HEK293 (cell line): ENCODE measurements around the gene SUMO3.

Experiments
- CTCF ChIA-PET: fragments of 350-600 bp; formaldehyde crosslinking; extraction: SDS; loops from one replicate; lab custom pipeline; 2021; ENCODE audit warnings: antibody characterized with exemption; lab: Yijun Ruan, JAX
- POLR2A ChIA-PET: fragments of 300-600 bp; formaldehyde crosslinking; extraction: SDS; loops from one replicate; lab custom pipeline; 2020; ENCODE audit warnings: antibody characterized with exemption, inconsistent platforms; lab: Yijun Ruan, JAX
- H3K27ac ChIP-seq: fragments of 200-500 bp; sonication (Bioruptor generic); 2 replicates; pipeline ENCODE4 v1.5.1; 2014; ENCODE audit warnings: low read depth, low read length, control low read depth, inconsistent platforms; ENCODE audit errors: extremely low read depth
- H3K36me3 ChIP-seq, 2 experiments: fragments of 200-500 bp in 1 of 2; sonication (Bioruptor generic) in 1 of 2; 1 replicate in 1 of 2; 2 replicates in 1 of 2; pipeline ENCODE4 v1.5.1; 2014 to 2017; ENCODE audit warnings: inconsistent platforms in 2 of 2, low read length in 2 of 2; ENCODE audit not compliant: control insufficient read depth in 2 of 2, insufficient read depth in 1 of 2
- H3K4me1 ChIP-seq: fragments of 200-500 bp; sonication (Bioruptor generic); 2 replicates; pipeline ENCODE4 v1.5.1; 2014; ENCODE audit warnings: mild to moderate bottlenecking, low read length, inconsistent platforms; ENCODE audit not compliant: control insufficient read depth, insufficient read depth
- H3K4me3 ChIP-seq: 2 replicates; pipeline ENCODE4 v1.5.1; 2011; ENCODE audit warnings: low read depth, mild to moderate bottlenecking, control low read depth, low read length, moderate library complexity
- H3K9me3 ChIP-seq: fragments of 200-500 bp; sonication (Bioruptor generic); 2 replicates; pipeline ENCODE4 v1.5.1; 2014; ENCODE audit warnings: low read depth, low read length, inconsistent platforms; ENCODE audit not compliant: control insufficient read depth, insufficient read depth
- BCL11B ChIP-seq: fragments of 450-650 bp; formaldehyde crosslinking; IDR thresholded peaks from 2 replicates; pipeline ENCODE4 v1.5.1; 2016; ENCODE audit warnings: low read depth, missing biosample characterization, missing genetic modification characterization
- CTCF ChIP-seq: fragments of 450-650 bp; formaldehyde crosslinking; IDR thresholded peaks from 2 replicates; pipeline ENCODE4 v1.5.1; 2016; ENCODE audit warnings: missing biosample characterization, missing genetic modification characterization
- EGR2 ChIP-seq: fragments of 450-650 bp; formaldehyde crosslinking; IDR thresholded peaks from 2 replicates; pipeline ENCODE4 v1.5.1; 2016; ENCODE audit warnings: low read depth, missing biosample characterization, missing genetic modification characterization
- GLIS2 ChIP-seq: fragments of 450-650 bp; formaldehyde crosslinking; IDR thresholded peaks from 2 replicates; pipeline ENCODE4 v1.5.1; 2016; ENCODE audit warnings: missing biosample characterization, missing genetic modification characterization
- HIC1 ChIP-seq: fragments of 450-650 bp; formaldehyde crosslinking; IDR thresholded peaks from 2 replicates; pipeline ENCODE4 v1.5.1; 2016; ENCODE audit warnings: missing biosample characterization, missing genetic modification characterization
- MYNN ChIP-seq: fragments of 450-650 bp; formaldehyde crosslinking; IDR thresholded peaks from 2 replicates; pipeline ENCODE4 v1.5.1; 2016; ENCODE audit warnings: missing biosample characterization, missing genetic modification characterization, borderline replicate concordance
- OVOL3 ChIP-seq: fragments of 450-650 bp; formaldehyde crosslinking; IDR thresholded peaks from 2 replicates; pipeline ENCODE4 v1.5.1; 2016; ENCODE audit warnings: missing biosample characterization, missing genetic modification characterization
- ZBTB11 ChIP-seq: fragments of 450-650 bp; formaldehyde crosslinking; conservative IDR thresholded peaks from 2 replicates; pipeline ENCODE4 v1.5.1; 2016; ENCODE audit warnings: low read depth, missing biosample characterization, missing genetic modification characterization
- ZNF23 ChIP-seq: fragments of 450-650 bp; formaldehyde crosslinking; IDR thresholded peaks from 2 replicates; pipeline ENCODE4 v1.5.1; 2016; ENCODE audit warnings: missing biosample characterization, missing genetic modification characterization, borderline replicate concordance
- ZNF24 ChIP-seq: fragments of 450-650 bp; formaldehyde crosslinking; IDR thresholded peaks from 2 replicates; pipeline ENCODE4 v1.5.1; 2016; ENCODE audit warnings: missing biosample characterization, missing genetic modification characterization
- ZNF324 ChIP-seq: fragments of 450-650 bp; formaldehyde crosslinking; IDR thresholded peaks from 2 replicates; pipeline ENCODE4 v1.5.1; 2016; ENCODE audit warnings: missing biosample characterization, missing genetic modification characterization
- ZNF404 ChIP-seq: fragments of 450-650 bp; formaldehyde crosslinking; IDR thresholded peaks from 2 replicates; pipeline ENCODE4 v1.5.1; 2017; ENCODE audit warnings: missing biosample characterization, missing genetic modification characterization
- ZNF433 ChIP-seq: fragments of 450-650 bp; formaldehyde crosslinking; IDR thresholded peaks from 2 replicates; pipeline ENCODE4 v1.5.1; 2016; ENCODE audit warnings: missing biosample characterization, missing genetic modification characterization, low read depth
- ZNF514 ChIP-seq: fragments of 450-650 bp; formaldehyde crosslinking; IDR thresholded peaks from 2 replicates; pipeline ENCODE4 v1.5.1; 2016; ENCODE audit warnings: missing biosample characterization, missing genetic modification characterization
- ZNF571 ChIP-seq: fragments of 450-650 bp; formaldehyde crosslinking; IDR thresholded peaks from 2 replicates; pipeline ENCODE4 v1.5.0; 2017; ENCODE audit warnings: missing biosample characterization, missing genetic modification characterization
- ZNF600 ChIP-seq: fragments of 450-650 bp; formaldehyde crosslinking; IDR thresholded peaks from 2 replicates; pipeline ENCODE4 v1.5.1; 2016; ENCODE audit warnings: missing biosample characterization, missing genetic modification characterization
- ZNF645 ChIP-seq: fragments of 450-650 bp; formaldehyde crosslinking; IDR thresholded peaks from 2 replicates; pipeline ENCODE4; 2016; ENCODE audit warnings: missing biosample characterization, missing genetic modification characterization
- ZNF670 ChIP-seq: fragments of 450-650 bp; formaldehyde crosslinking; IDR thresholded peaks from 2 replicates; pipeline ENCODE4 v1.5.1; 2016; ENCODE audit warnings: missing biosample characterization, missing genetic modification characterization, low read depth
- ZNF830 ChIP-seq: fragments of 450-650 bp; IDR thresholded peaks from 2 replicates; pipeline ENCODE4 v1.5.0; 2018; ENCODE audit warnings: missing biosample characterization, missing genetic modification characterization, low read depth, mild to moderate bottlenecking, moderate library complexity
- TF ChIP-seq, protein P1 (sequence below): fragments of 450-650 bp; formaldehyde crosslinking; IDR thresholded peaks from 2 replicates; pipeline ENCODE4 v1.5.1; 2016; ENCODE audit warnings: missing biosample characterization, missing genetic modification characterization, low read depth

The SUMO3 gene

DNA sequence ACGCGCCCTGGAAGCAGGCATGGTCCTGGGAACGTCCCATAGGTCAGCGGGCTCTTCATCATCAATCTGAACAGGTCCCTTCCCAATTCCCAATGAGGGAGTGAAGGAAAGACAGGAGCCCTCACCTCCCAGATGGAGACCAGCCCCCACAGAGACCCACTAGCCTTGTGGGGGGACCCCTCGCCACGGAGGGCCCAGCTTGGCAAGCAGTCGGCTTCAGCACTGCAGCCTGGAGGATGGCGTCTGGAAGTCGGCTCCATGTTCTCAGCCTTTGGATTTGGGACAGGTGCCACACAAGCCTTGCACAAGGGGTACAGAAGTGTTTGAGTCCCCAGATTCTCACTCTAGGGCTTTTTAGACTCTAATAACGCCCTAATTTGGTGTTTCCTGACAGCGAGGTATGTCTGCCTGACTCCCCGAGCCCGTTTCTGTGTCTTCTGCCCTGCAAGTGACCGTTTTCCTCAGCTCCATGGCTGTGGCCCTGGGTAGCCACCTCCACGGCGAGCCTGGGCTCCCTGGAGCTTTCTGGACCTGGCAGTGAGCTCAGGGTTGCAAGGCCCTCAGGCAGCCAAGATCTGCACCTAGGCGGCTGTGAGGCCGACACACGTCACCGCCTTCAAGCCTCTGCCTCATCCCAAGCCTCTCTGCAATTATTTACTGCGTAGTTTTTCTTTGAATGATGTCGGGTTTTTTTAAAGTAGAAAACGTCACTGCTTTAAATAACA lies 25.0 kb upstream of the SUMO3 start:
- ChIA-PET CTCF (interaction anchor here (0.6 kb wide), 1 partner anchor 36 kb away, joined by 3 read pairs; no protein-coding TSS in a partner anchor), POLR2A (no interaction called here)
- H3K4me1 ChIP-seq: no peaks in the 10 kb centered on the region
- no peak overlapping the region for H3K4me3 ChIP-seq
- H3K9me3 ChIP-seq: no peaks in the 10 kb centered on the region
- no peak for TF ChIP-seq ZNF830 (tag by site-specific recombination)
- TF ChIP-seq ZNF404 (tag by site-specific recombination): no peak
- no peak for TF ChIP-seq ZNF23 (tag by site-specific recombination)
- no peak for TF ChIP-seq ZNF514
- TF ChIP-seq, protein P1, sequence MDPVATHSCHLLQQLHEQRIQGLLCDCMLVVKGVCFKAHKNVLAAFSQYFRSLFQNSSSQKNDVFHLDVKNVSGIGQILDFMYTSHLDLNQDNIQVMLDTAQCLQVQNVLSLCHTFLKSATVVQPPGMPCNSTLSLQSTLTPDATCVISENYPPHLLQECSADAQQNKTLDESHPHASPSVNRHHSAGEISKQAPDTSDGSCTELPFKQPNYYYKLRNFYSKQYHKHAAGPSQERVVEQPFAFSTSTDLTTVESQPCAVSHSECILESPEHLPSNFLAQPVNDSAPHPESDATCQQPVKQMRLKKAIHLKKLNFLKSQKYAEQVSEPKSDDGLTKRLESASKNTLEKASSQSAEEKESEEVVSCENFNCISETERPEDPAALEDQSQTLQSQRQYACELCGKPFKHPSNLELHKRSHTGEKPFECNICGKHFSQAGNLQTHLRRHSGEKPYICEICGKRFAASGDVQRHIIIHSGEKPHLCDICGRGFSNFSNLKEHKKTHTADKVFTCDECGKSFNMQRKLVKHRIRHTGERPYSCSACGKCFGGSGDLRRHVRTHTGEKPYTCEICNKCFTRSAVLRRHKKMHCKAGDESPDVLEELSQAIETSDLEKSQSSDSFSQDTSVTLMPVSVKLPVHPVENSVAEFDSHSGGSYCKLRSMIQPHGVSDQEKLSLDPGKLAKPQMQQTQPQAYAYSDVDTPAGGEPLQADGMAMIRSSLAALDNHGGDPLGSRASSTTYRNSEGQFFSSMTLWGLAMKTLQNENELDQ: no peak
- no peak for TF ChIP-seq EGR2 (tag by site-specific recombination)
- TF ChIP-seq MYNN (tag by site-specific recombination): no peak
- TF ChIP-seq OVOL3: no peak
- TF ChIP-seq ZNF433 (tag by site-specific recombination): no peak
- no peak for TF ChIP-seq GLIS2
- TF ChIP-seq HIC1 (tag by site-specific recombination): no peak
- TF ChIP-seq ZNF571 (tag by site-specific recombination): no peak
- TF ChIP-seq ZBTB11 (tag by site-specific recombination): no peak
- no peak for TF ChIP-seq ZNF600 (tag by site-specific recombination)
- no peak for TF ChIP-seq ZNF24 (tag by site-specific recombination)
- no peak for TF ChIP-seq ZNF324 (tag by site-specific recombination)
- no peak for TF ChIP-seq ZNF670 (tag by site-specific recombination)
- TF ChIP-seq CTCF (tag by site-specific recombination): no peak
- no peak for TF ChIP-seq ZNF645 (tag by site-specific recombination)
- no peak for TF ChIP-seq BCL11B (tag by site-specific recombination)
- H3K27ac ChIP-seq: no peak overlapping the region
- no peaks in the 10 kb centered on the region; a peak in 1 of 3 replicates for H3K36me3 ChIP-seq
